ENCODE data around the gene TBXA2R. TPM values are rescaled to one million over a fixed set of nuclear protein-coding genes. Genes with fewer than 3 reads are reported as not detected.
A peak's percentile ranks its signal among the peaks of the same experiment; 100 is the strongest.

Gene TBXA2R
- total and polyA plus RNA-seq, 2 donors (not counting 3 experiments of a cell fraction or from before 2014, with no cell fraction given), result 2.4 to 2.9 TPM

GRCh38 chr19:3556423-3556977, 50.2 kb downstream of the TBXA2R start:
- dilution Hi-C loops (cut with MboI; ENCODE audit: extremely low pct_ligation_motif_present, low sequenced_read_pairs), result no loop called here
- H3K9ac ChIP-seq (replicated peaks; ENCODE audit: extremely low read depth, insufficient read depth, low read length), result peak overlapping the region; percentile 39
- peak overlapping the region; percentile 21 for H3K27ac ChIP-seq (ENCODE audit: insufficient read depth, low read depth, low read length)
- peaks cover 40% of the 10 kb centered on the region for H3K79me2 ChIP-seq (ENCODE audit: control insufficient read depth, insufficient read depth, low read length)
- BruUV-seq (replicated peaks), result no TSS peak
- no peaks in the 10 kb centered on the region for H3K9me3 ChIP-seq (replicated peaks; ENCODE audit: control insufficient read depth, insufficient read depth, low read length)
- intact Hi-C loops (cut with micrococcal nuclease), result no loop called here
- peak overlapping the region; percentile 49 to 63 (median 58) for H3K4me3 ChIP-seq (replicated peaks in 1 of 3; ENCODE audit: insufficient read depth in 1 of 3, low read depth in 1 of 3, low read length in 3 of 3)
- no peaks in the 10 kb centered on the region for H3K9me1 ChIP-seq (replicated peaks; ENCODE audit: control insufficient read depth, extremely low read depth, insufficient read depth, low read length)
- no peaks in the 10 kb centered on the region for H4K20me1 ChIP-seq (replicated peaks; ENCODE audit: control insufficient read depth, extremely low read depth, insufficient read depth, low read length)
- H3K27me3 ChIP-seq (ENCODE audit: control insufficient read depth in 2 of 2, insufficient read depth in 2 of 2, low read length in 2 of 2), result no peaks in the 10 kb centered on the region
- no peak overlapping the region for H2AFZ ChIP-seq (ENCODE audit: low read depth, low read length)
- FAIRE-seq (no peak), DNase-seq (ENCODE audit: low read depth, low spot score) (no peak)
- peak overlapping the region; percentile 69 for H3K4me2 ChIP-seq (ENCODE audit: insufficient read depth, low read length)
- ChIA-PET CTCF (interaction anchor here (0.5 to 6.4 kb wide), 7 partner anchors 8 to 51 kb away, joined by 3 to 34 read pairs (median 7); partner anchors contain the start of gene GIPC3), POLR2A (interaction anchor here (1.5 kb wide), 1 partner anchor 17 kb away, joined by 6 read pairs; no protein-coding TSS in a partner anchor)
- H3K36me3 ChIP-seq (ENCODE audit: control insufficient read depth in 2 of 2, extremely low read depth in 1 of 2, insufficient read depth in 2 of 2, low read length in 2 of 2), result no peaks in the 10 kb centered on the region
- TF ChIP-seq JUN (IDR thresholded peaks at IDR 0.05; ENCODE audit: borderline replicate concordance, insufficient read depth, insufficient read length, low read depth), result no peak
- TF ChIP-seq POLR2A (IDR thresholded peaks at IDR 0.05; ENCODE audit: low read depth, low read length), result no peak
- no peak for TF ChIP-seq FOS (IDR thresholded peaks at IDR 0.05; ENCODE audit: borderline replicate concordance, insufficient read depth, low read length)
- TF ChIP-seq EZH2 (IDR thresholded peaks at IDR 0.05; ENCODE audit: borderline replicate concordance, low read depth, low read length, severe bottlenecking), result no peak
- no peak for TF ChIP-seq MAX (IDR thresholded peaks at IDR 0.05; ENCODE audit: insufficient read depth, insufficient read length)
- no peak for TF ChIP-seq POLR2AphosphoS5 (IDR thresholded peaks at IDR 0.05; ENCODE audit: insufficient read depth, low read depth, low read length)
- no peak for TF ChIP-seq GATA2 (IDR thresholded peaks at IDR 0.05; ENCODE audit: insufficient read depth, insufficient read length, low read depth, low read length)
- no peak for TF ChIP-seq MYC (IDR thresholded peaks at IDR 0.05; ENCODE audit: low read depth, low read length)
- TF ChIP-seq CTCF (IDR thresholded peaks at IDR 0.05; ENCODE audit: extremely low read depth in 1 of 2, insufficient read depth in 1 of 2, low read depth in 1 of 2, low read length in 2 of 2), result no peak
- H3K4me1 ChIP-seq (ENCODE audit: control insufficient read depth, extremely low read depth, insufficient read depth, low read length), result peaks cover 25% of the 10 kb centered on the region

All from endothelial cell of umbilical vein (primary cell).